ENCODE measurements around the gene ROCK2.

ROCK2 gene

GRCh38 chr2:11144077-11144737, 200.2 kb downstream of the ROCK2 start:
- DNase-seq = no peak

DNA sequence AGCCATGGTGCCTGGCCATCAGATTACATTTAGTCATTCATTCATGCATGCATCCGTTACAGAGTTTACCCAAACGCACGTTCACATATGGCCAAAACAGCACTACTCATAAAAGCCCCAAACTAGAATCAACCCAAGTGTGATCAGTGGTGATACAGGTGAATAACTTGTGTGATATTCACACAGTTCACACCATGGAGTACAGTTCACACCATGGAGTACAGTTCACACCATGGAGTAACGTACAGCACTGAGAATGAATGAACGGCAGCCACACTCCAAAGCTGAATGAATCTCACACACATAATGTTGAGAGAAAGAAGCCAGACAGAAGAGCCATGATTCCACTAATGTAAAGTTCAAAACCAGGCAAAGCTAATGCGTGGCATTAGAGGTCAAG, 201.4 kb downstream of the ROCK2 start:
- no peak for DNase-seq

- no peak for DNase-seq
Measured at GRCh38 chr2:11142330-11142729, 202.1 kb downstream of the ROCK2 start.

DNA sequence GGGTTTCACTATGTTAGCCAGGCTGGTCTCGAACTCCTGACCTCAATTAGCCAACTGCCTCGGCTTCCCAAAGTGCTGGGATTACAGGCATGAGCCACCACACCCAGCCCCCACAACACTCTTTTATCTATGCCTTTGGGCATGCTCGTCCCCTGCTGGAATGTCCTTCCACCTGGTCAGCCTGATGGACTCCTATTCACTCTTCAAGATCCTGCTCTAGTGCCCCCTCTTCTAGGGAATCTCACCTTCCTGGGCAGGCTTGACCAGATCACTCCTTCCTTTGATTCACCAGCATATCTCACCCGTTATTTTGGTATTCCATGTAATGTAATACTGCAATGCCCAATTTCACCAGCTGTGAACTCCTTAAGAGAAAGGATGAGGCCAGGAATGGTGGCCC, 203.1 kb downstream of the ROCK2 start:
- no peak for DNase-seq

DNA sequence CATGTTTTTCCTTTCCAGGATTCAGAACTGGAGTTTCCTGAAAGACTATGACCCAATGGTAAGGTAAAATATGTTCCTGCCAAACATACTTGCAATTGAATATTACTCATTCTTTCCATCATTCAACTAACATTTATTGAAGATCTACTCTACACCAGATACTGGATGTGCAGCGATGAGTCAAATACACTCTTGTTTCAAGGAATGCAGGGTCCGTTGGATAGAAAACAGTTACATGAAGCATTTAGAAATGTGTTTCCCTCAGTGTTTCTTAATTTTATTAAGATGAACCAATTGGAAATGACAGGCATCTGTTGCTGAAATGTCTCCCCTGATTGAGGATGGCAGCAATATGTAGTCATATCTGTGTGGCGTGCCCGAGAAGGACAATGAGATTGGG, 203.9 kb downstream of the ROCK2 start:
- no peak for DNase-seq

GRCh38 chr2:11134349-11134748, 210.1 kb downstream of the ROCK2 start:
- DNase-seq = no peak

GRCh38 chr2:11133936-11134320, 210.5 kb downstream of the ROCK2 start:
- no peak for DNase-seq

GRCh38 chr2:11133238-11133935, 211.0 kb downstream of the ROCK2 start:
- no peak for DNase-seq

DNA sequence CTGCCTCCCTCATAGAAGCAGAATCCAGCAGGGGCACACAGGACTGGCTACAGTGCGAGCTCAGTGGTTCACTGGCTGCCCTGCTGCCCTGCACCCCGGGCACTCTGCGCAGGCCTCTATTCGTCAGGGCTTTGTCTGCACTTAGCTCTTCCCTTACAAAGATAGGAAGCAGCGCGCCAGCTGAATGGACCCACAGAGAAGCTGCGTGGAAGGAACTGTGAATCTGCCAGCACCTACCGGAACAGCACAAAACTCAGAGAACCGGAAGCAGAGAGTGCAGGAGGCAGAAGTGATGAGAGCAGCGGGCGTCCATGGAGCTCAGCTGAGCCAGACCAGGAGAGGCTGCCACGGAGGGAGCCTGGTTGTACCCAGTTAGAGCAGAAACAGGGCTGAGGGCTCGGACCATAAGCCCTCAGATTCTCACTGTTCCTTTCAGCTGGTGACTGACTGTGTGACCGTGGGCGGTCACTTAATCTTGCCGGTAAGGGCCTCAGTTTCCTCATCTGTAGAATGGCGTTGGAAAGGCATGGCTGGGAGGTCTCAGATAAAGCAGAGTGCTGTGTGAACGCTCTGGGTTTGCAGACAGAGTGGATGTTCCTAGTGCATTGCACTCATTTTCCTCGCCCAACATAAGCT, 212.3 kb downstream of the ROCK2 start:
- no peak for DNase-seq

DNA sequence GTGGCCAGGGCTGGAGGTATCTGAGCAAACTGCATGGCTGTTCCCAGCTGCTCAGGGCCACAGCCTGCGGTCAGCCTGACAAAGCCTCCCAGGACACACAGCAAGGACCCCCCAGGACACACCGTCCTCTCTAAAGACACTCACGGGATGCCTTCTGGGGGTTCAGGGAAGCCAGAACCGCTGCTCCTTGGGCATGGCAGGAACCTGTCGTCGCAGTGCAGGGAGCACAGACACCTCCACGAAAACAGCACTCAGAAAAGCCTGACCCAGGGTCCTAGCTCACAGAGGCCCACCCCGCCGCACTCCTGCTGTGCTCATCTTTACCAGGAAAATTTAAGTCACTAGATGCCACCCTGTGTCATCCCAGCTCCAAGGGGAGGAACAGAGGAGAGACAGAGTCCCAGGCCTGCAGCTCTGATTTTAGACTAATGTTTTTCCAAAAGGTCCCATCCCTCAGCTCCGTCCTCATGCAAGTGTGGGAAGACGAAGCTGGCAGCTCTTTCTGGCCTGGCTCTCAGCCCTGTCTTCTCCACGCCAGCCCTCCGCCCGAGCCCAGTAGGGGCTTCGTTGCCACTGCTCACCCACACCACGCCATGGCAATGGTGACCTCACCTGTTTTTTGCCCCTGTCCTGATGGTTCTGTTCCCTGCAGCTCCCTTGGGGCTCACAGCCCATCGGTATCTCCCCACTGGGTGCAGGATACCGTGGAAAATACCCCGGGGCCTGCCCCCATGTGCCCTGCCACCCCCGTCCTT, 213.1 kb downstream of the ROCK2 start:
- no peak for DNase-seq

Data from NCI-H748 treated with DMSO at 0.1 percent for 48 hours (cell line).